ENCODE results near the gene TEDC1.

GRCh38 chr14:105481886-105482457 lies 9.1 kb upstream of the TEDC1 start:
- TF ChIP-seq POLR2A (IDR thresholded peaks at IDR 0.05) (peak; percentile 23 to 73 (median 54)), CTCF (IDR thresholded peaks at IDR 0.05) (peak in 4 of 7 experiments; percentile 7 to 35 (median 23))

Data from body of pancreas (tissue), 4 donors.